ENCODE measurements around the gene C2CD2.

C2CD2 gene

DNA sequence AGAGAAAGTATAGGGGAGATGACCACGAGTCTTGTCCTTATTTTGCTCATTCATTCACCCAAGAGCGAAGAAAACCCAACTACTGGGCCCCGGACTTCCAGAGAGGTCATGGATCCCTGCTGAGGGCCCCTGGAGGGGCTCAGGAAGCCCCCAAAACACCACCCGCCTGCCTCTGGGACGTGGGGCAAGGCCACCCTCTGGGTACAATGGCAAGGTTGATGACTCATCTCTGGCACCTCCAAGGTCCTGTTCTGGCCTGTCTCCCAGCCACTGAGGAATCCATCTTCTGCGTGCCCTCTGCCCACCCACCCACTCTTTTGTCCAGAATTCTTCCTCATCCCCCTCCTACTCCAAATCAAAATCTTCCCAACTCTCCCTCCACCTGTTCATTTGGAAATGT lies 53.4 kb downstream of the C2CD2 start:
- no peaks in the 10 kb centered on the region for H3K9me3 Mint-ChIP-seq

DNA sequence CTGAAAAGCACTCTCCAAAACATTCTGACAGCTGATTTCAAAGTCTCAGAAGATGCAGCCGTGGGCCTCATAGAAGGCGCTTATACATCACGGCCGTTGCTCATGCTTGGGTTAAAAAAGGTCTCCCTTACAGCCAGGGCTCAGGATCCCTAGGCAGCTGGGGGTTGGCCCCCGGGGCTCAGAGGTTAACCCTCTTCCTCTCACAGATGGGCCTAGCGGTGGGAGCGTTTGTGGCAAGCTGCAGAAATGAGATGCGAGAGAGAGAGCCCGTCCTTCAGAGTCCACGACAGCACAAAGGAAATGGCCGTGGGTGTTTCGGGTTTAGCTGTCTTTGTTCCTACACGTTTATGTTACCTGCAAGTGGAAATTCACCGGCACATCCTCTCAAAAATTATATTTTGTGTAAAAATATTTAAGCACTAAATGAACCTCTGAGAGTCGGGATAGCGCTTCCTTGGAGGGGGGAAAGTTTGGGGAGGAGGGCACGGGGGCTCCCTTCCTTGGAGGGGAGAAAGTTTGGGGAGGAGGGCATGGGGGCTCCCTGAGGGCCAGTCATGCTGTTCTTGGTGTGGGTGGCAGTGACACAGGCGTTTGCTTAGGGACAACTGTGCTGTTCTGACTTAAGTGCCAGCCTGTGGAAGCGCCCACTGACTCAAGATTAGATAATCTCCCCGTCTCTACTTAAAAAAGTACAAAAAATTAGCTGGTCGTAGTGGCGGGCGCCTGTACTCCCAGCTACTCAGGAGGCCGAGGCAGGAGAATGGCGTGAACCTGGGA lies 54.2 kb downstream of the C2CD2 start:
- Mint-ChIP-seq H3K4me3 (peak overlapping the region in 1 of 2 donors; percentile 44), H3K36me3 (ENCODE audit: insufficient read depth) (peaks cover 4% of the 10 kb centered on the region)

More for the DNA sequence above, 53.4 kb downstream of the C2CD2 start:
- peak overlapping the region in 1 of 2 donors; percentile 72 for H3K27ac Mint-ChIP-seq
- no peak overlapping the region for H3K4me3 Mint-ChIP-seq
- no peak for DNase-seq
- no peak for ATAC-seq (replicated peaks)
- H3K4me1 Mint-ChIP-seq (ENCODE audit: low read depth in 2 of 2): peaks cover 9 to 19% of the 10 kb centered on the region in 2 donors
- H3K36me3 Mint-ChIP-seq (ENCODE audit: insufficient read depth): peaks cover 4% of the 10 kb centered on the region
- H3K27me3 Mint-ChIP-seq: no peaks in the 10 kb centered on the region

DNA sequence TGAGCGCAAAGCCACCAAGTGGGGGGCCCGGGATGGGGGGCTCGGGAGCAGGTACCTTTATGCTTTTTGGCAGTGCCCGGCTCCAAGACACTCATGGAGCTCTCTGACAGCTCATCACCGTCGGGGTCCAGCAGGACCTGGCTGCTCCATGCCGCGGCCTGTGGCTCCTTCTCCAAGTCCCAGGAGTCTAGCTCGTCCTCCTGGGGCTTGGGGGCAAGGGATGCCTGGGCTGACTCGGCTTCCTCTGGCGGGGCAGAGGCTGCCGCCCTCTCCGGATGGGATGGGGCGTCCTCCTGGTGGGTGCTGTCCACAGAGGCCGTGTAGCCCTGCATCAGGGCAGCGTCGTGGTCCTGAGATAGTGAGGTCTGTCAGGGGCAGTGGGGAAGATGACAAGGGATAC lies 54.8 kb downstream of the C2CD2 start:
- peaks cover 4% of the 10 kb centered on the region for H3K36me3 Mint-ChIP-seq (ENCODE audit: insufficient read depth)
- no peaks in the 10 kb centered on the region for H3K27me3 Mint-ChIP-seq
- H3K4me1 Mint-ChIP-seq (ENCODE audit: low read depth in 2 of 2): peaks cover 9 to 19% of the 10 kb centered on the region in 2 donors
- no peak for ATAC-seq (replicated peaks)
- no peaks in the 10 kb centered on the region for H3K9me3 Mint-ChIP-seq
- H3K4me3 Mint-ChIP-seq: no peak overlapping the region
- DNase-seq: no peak
- peak overlapping the region; percentile 80 to 82 for H3K27ac Mint-ChIP-seq

More for the DNA sequence above, 54.2 kb downstream of the C2CD2 start:
- Mint-ChIP-seq H3K27me3 (no peaks in the 10 kb centered on the region), H3K9me3 (no peaks in the 10 kb centered on the region), H3K4me1 (ENCODE audit: low read depth in 2 of 2) (peaks cover 9 to 19% of the 10 kb centered on the region in 2 donors), H3K27ac (peak overlapping the region; percentile 80 to 82)
- peak; percentile 65 for ATAC-seq (replicated peaks)
- DNase-seq: peak in 2 of 3 experiments; percentile 6 to 12

DNA sequence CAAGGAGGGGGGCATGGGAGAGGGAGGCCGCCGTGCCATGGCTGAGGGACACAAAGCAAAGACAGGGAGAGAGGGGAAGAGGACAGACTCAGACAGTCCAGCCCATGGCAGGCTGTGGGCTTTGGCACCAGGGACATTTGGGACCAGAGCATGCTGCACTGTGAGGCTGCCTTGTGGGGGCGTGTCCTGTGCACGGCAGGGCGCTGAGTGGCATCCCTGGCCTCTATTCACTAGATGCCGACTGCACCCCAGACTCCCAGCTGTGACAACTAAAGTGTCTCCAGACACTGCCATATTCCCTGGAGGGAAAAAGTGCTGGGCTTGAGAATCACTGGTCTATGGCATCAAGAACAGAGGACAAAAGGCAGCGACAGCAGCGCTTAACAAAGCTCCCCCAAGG lies 56.1 kb downstream of the C2CD2 start:
- no peaks in the 10 kb centered on the region for H3K9me3 Mint-ChIP-seq
- H3K27ac Mint-ChIP-seq: no peak overlapping the region
- DNase-seq (no peak), ATAC-seq (replicated peaks) (no peak)
- peaks cover 9 to 19% of the 10 kb centered on the region in 2 donors for H3K4me1 Mint-ChIP-seq (ENCODE audit: low read depth in 2 of 2)
- no peaks in the 10 kb centered on the region for H3K27me3 Mint-ChIP-seq
- no peak overlapping the region for H3K4me3 Mint-ChIP-seq
- peaks cover 4% of the 10 kb centered on the region for H3K36me3 Mint-ChIP-seq (ENCODE audit: insufficient read depth)

DNA sequence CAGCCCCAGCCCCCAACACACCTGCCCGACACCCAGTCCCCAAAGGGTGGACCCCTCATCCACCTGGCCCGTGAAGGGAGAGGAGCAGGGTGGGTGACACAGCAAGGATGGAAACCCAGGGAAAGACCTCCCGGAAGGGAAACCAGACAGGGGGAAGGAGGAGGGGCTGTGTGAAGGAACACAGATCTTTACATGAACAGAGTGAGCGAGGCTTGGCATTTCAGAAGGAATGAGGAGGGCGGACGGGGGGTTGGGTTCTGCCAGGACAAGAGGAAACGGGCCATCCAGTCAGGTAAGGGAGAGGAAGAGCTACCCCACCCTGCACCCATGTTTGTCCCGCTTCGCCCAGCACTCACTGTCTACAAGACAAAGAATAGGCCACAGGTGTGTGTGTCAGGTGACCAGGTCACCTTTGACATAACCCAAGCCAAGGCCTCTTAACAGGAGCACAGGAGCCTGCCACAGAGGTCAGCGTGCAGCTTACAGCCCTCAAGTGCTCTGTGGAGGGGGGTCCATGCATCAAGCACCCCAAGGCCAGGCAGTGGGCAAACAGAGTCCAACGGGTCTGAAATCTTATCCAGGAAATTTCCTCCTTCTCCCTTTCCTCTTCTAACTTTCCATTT lies 56.7 kb downstream of the C2CD2 start:
- DNase-seq (no peak), ATAC-seq (replicated peaks) (no peak)
- Mint-ChIP-seq H3K27ac (no peak overlapping the region), H3K36me3 (ENCODE audit: insufficient read depth) (peaks cover 4% of the 10 kb centered on the region), H3K27me3 (no peaks in the 10 kb centered on the region), H3K4me1 (ENCODE audit: low read depth in 2 of 2) (peaks cover 9 to 19% of the 10 kb centered on the region in 2 donors), H3K9me3 (no peaks in the 10 kb centered on the region), H3K4me3 (no peak overlapping the region)

DNA sequence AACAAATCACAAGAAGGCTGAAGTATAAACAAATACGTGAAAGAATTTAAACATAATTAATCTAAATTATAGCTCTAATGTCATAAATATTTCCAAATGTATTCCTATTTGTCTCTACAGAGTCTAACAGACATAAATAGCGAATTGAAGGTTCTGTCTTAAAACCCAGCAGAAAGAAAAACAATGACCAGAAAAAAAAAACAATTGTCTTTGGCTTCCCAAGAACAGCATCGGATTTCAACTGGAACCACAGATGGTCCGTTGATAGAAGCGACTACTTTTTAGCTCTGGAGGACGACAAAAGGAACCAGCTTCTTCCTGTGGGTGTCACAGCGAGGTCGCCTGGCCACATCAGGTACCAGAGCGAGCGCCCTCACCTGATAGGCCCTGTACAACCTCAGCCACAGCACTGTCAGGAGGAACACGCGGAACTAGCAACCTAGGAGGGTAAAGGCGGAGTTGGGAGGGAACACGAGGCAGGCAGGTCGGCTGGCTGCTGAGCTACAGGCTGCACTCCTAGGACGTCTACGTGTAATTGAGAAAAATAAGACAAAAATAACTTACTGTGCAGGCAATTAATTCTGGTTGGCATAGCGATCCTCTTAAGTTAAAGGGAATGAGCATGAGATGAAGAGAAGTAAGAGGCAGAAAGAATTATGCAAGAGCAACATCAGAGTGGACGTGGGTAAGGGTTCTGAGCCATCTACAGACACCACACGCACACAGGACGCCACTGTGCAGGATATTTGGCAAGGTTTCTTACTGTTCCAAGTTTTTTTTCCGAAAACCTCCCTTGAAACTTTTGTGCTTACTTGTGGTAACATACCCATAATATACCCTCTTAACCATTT lies 58.0 kb downstream of the C2CD2 start:
- no peak overlapping the region for H3K4me3 Mint-ChIP-seq
- peak; percentile 96 for ATAC-seq (replicated peaks)
- H3K36me3 Mint-ChIP-seq (ENCODE audit: insufficient read depth): peaks cover 4% of the 10 kb centered on the region
- peak overlapping the region; percentile 26 to 32 for H3K27ac Mint-ChIP-seq
- peak; percentile 8 to 35 (median 28) for DNase-seq
- H3K27me3 Mint-ChIP-seq: no peaks in the 10 kb centered on the region
- H3K4me1 Mint-ChIP-seq (ENCODE audit: low read depth in 2 of 2): peaks cover 9 to 19% of the 10 kb centered on the region in 2 donors
- no peaks in the 10 kb centered on the region for H3K9me3 Mint-ChIP-seq

DNA sequence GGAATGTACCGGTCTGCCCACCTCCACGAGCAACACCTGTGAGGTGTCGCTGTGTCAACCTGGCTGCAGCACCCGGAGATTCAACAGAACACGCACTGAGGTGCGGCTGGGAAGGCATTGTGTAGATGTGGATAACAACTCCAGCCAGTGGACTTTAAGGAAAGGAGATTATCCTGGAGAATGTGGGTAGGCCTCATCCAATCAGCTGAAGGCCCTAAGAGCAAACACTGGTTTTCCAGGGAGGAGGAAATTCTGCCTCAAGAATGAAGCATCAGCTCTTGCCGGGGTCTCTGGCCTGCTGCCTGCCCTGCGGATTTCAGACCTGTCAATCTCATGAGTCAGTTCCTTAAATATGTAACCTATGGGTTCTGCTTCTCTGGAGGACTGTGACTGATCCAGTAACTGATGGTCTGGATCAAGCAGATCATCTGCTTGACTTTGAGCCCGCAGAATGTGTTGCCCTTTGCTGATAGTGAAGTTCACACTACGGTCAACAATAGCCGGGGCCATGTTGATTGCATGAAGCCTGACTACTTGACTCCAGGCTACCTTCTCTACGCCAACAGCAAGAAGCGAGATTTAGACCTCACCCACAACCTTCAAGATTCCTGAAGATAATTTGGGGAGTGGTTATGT lies 58.8 kb downstream of the C2CD2 start:
- no peak overlapping the region for H3K27ac Mint-ChIP-seq
- no peaks in the 10 kb centered on the region for H3K9me3 Mint-ChIP-seq
- ATAC-seq (replicated peaks) (no peak), DNase-seq (no peak)
- peaks cover 9 to 19% of the 10 kb centered on the region in 2 donors for H3K4me1 Mint-ChIP-seq (ENCODE audit: low read depth in 2 of 2)
- no peak overlapping the region for H3K4me3 Mint-ChIP-seq
- peaks cover 4% of the 10 kb centered on the region for H3K36me3 Mint-ChIP-seq (ENCODE audit: insufficient read depth)
- no peaks in the 10 kb centered on the region for H3K27me3 Mint-ChIP-seq

DNA sequence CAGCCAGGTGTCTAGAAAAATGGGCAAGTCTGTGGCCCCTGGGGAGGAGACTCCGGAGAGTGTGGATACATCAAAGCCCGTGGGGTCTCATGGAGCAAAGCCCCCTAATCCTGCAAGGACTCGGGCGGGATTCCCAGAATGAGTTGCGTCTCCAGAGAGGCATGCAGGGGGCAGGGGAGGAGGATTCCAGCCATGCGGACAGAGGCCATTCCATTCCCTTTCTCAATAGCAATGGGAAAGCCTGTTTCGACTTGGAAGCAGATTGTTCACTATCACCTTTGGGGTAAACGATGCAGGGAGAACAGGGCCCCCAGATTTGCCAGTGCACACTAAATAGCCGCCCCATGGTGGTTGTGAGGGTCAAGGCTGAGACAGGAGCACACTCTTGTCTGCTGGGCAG lies 59.3 kb downstream of the C2CD2 start:
- no peak overlapping the region for H3K4me3 Mint-ChIP-seq
- H3K4me1 Mint-ChIP-seq (ENCODE audit: low read depth in 2 of 2): peaks cover 9 to 18% of the 10 kb centered on the region in 2 donors
- no peak overlapping the region for H3K27ac Mint-ChIP-seq
- H3K9me3 Mint-ChIP-seq: no peaks in the 10 kb centered on the region
- ATAC-seq (replicated peaks) (no peak), DNase-seq (no peak)
- H3K27me3 Mint-ChIP-seq: no peaks in the 10 kb centered on the region
- no peaks in the 10 kb centered on the region for H3K36me3 Mint-ChIP-seq (ENCODE audit: insufficient read depth)

DNA sequence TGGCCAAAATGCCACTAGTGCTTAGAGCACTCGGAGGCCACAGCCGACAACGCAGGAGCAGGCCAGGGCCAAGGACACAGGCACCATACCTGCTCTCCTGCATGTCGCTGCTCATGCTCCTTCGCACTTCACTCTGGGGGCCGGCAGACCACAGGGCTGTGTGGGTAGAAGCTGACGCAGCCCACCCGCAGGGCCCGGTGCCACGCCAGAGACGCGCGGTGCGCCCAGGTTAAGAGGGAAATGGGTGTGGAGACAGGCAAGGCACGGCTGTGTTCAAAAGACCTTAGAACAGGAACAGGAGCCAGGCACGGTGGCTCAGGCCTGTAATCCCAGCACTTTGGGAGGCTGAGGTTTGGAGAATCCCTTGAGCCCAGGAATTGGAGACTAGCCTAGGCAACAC lies 61.1 kb downstream of the C2CD2 start:
- Mint-ChIP-seq H3K27me3 (no peaks in the 10 kb centered on the region), H3K27ac (no peak overlapping the region), H3K4me1 (ENCODE audit: low read depth in 2 of 2) (peaks cover 3 to 5% of the 10 kb centered on the region in 2 donors), H3K9me3 (no peaks in the 10 kb centered on the region), H3K36me3 (ENCODE audit: insufficient read depth) (no peaks in the 10 kb centered on the region), H3K4me3 (no peak overlapping the region)
- ATAC-seq (replicated peaks): no peak
- DNase-seq: no peak

DNA sequence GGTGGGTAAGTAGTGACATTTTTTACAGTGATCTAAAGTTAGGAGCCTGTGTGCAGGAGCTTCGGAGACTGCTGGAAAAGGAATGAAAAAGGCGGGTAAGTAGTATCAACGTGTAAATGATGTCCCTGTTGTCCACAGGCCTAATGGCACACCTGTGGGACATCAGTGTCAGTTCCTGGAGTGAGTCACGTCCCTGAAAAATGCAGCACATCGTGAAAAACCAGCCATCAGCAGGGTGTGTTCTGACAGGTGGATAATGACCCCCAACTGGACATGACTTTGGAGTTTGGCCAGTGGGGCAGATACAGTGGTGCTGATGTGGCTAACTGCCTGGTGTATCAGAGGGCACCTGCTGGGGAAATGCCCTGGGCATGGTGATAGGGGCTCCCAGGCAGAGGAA lies 62.7 kb downstream of the C2CD2 start:
- ATAC-seq (replicated peaks) (no peak), DNase-seq (no peak)
- Mint-ChIP-seq H3K9me3 (no peaks in the 10 kb centered on the region), H3K36me3 (ENCODE audit: insufficient read depth) (no peaks in the 10 kb centered on the region), H3K27me3 (no peaks in the 10 kb centered on the region), H3K4me1 (ENCODE audit: low read depth in 2 of 2) (peaks cover 3 to 5% of the 10 kb centered on the region in 2 donors), H3K4me3 (no peak overlapping the region), H3K27ac (no peak overlapping the region)

DNA sequence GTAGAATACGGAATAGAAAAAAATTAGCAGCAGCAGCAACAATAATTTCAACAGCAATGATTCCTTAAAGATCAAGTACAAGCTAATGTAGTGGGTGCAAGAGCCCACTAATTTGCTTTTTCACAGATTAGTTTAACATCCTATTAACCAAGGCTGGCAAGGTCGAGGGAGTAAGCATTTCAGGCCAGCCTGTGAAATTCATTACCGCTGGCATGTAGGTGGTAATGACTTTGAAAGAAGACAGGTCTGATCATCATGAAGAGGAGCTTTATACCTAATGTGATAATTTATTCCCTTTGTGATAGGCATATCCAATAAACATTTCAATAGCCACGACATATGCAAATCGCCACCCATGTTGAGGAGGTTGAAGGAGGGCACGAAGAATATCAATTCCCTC lies 63.5 kb downstream of the C2CD2 start:
- no peak for DNase-seq
- Mint-ChIP-seq H3K27ac (no peak overlapping the region), H3K4me1 (ENCODE audit: low read depth in 2 of 2) (no peaks in the 10 kb centered on the region), H3K27me3 (no peaks in the 10 kb centered on the region), H3K36me3 (ENCODE audit: insufficient read depth) (no peaks in the 10 kb centered on the region), H3K4me3 (no peak overlapping the region), H3K9me3 (no peaks in the 10 kb centered on the region)
- ATAC-seq (replicated peaks): no peak

DNA sequence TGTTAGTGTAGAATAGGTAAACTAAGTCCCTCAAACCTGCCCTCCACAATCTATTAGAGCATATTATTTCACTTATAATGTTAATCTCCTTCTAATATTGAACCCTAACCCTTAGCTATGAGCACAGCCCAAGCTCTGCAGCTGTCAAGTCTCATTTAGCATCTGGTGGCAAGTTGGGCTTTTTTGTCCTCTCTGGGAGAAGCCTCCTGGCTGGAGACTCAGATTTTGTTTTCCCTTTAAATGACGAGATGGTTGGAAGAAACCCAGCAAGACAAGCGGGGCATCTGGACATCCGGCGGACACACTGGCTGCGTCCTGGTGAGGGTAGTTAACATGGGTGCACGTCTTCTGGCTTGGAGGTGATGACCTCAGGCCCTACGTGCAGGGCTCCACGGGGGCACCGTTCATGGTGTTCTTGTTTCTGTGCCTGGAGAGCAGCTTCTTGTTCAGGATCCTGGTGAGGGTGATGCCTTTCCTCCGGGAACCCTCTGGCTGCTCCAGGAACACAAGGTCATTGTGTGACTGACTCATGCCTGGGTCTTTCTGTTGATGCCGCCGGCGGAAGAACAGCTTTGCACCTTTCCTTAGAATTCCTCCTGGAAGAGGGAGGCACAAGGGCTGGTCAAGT lies 65.0 kb downstream of the C2CD2 start:
- Mint-ChIP-seq H3K4me1 (ENCODE audit: low read depth in 2 of 2) (no peaks in the 10 kb centered on the region), H3K36me3 (ENCODE audit: insufficient read depth) (no peaks in the 10 kb centered on the region), H3K27ac (no peak overlapping the region), H3K27me3 (no peaks in the 10 kb centered on the region), H3K9me3 (no peaks in the 10 kb centered on the region), H3K4me3 (no peak overlapping the region)
- ATAC-seq (replicated peaks) (no peak), DNase-seq (no peak)

DNA sequence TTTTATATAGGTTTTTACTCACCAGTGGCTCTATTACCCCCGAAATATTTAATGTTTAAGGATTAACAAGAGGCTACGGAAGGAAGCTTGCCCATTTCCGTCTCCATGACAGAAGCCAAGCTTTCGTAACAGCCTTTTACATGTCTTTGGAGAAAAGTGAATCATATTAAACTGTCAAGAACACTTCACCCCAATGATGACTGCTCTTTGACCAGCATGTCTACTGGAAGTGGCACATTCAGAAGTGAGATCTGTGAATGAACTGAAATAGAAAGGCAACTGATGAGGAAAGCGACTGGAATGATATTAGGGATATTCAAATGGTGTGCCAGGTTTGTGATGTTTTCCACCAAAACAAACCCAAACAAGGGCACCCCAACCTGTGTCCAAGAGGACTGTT lies 66.2 kb downstream of the C2CD2 start:
- no peak overlapping the region for H3K27ac Mint-ChIP-seq
- H3K9me3 Mint-ChIP-seq: no peaks in the 10 kb centered on the region
- no peak overlapping the region for H3K4me3 Mint-ChIP-seq
- ATAC-seq (replicated peaks): no peak
- H3K27me3 Mint-ChIP-seq: no peaks in the 10 kb centered on the region
- H3K4me1 Mint-ChIP-seq (ENCODE audit: low read depth in 2 of 2): no peaks in the 10 kb centered on the region
- H3K36me3 Mint-ChIP-seq (ENCODE audit: insufficient read depth): no peaks in the 10 kb centered on the region
- no peak for DNase-seq
